ENCODE data around the gene EFCAB6. TPM values are rescaled to one million over a fixed set of nuclear protein-coding genes. Genes with fewer than 3 reads are reported as not detected.

Gene EFCAB6
- total and polyA plus RNA-seq, 7 donors = 0.07 to 0.84 (median 0.50) TPM

- WGBS, 3 donors = 87 to 89% (median 87%) methylated on average over 12 to 14 of the region's 14 CpGs
- no peak for DNase-seq
These were observed 306.7 kb downstream of the EFCAB6 start for GRCh38 chr22:43505423-43505822.

GRCh38 chr22:43504666-43505261 lies 307.3 kb downstream of the EFCAB6 start:
- 89 to 94% (median 92%) methylated on average over 7 of the region's 7 CpGs for WGBS, 3 donors
- Histone ChIP-seq H3K27me3 (ENCODE audit: insufficient read depth in 3 of 3, low read length in 2 of 3) (peaks cover 0 to 5% (median 0%) of the 10 kb centered on the region in 3 donors), H3K9me3 (no peaks in the 10 kb centered on the region), H3K4me1 (no peaks in the 10 kb centered on the region), H3K27ac (no peak overlapping the region), H3K36me3 (ENCODE audit: insufficient read depth in 1 of 2, low read depth in 1 of 2) (no peaks in the 10 kb centered on the region), H3K4me3 (no peak overlapping the region)
- DNase-seq (no peak), ATAC-seq (no peak)
- intact Hi-C loops (cut with DNase I) = no loop called here
- no peak for TF ChIP-seq CTCF (IDR thresholded peaks at IDR 0.05)

More at GRCh38 chr22:43505423-43505822, 306.7 kb downstream of the EFCAB6 start:
- H3K9me3 ChIP-seq = no peaks in the 10 kb centered on the region
- ATAC-seq = no peak
- H3K27ac ChIP-seq = no peak overlapping the region
- no peak for TF ChIP-seq CTCF (IDR thresholded peaks at IDR 0.05)
- H3K4me1 ChIP-seq = no peaks in the 10 kb centered on the region
- no peak overlapping the region for H3K4me3 ChIP-seq
- no peaks in the 10 kb centered on the region for H3K36me3 ChIP-seq (ENCODE audit: insufficient read depth in 1 of 2, low read depth in 1 of 2)
- H3K27me3 ChIP-seq (ENCODE audit: insufficient read depth in 3 of 3, low read length in 2 of 3) = peaks cover 0 to 5% (median 0%) of the 10 kb centered on the region in 3 donors
- intact Hi-C loops (cut with DNase I) = no loop called here

- no peak for ATAC-seq
These were observed 308.0 kb downstream of the EFCAB6 start for GRCh38 chr22:43504068-43504467.

GRCh38 chr22:43502306-43502874 lies 309.7 kb downstream of the EFCAB6 start:
- no peak for DNase-seq
- H3K36me3 ChIP-seq (ENCODE audit: insufficient read depth in 1 of 2, low read depth in 1 of 2) = no peaks in the 10 kb centered on the region
- WGBS, 3 donors = 78 to 81% (median 79%) methylated on average over 20 of the region's 20 CpGs
- no peak for TF ChIP-seq CTCF (IDR thresholded peaks at IDR 0.05)
- peaks cover 0 to 7% (median 0%) of the 10 kb centered on the region in 3 donors for H3K27me3 ChIP-seq (ENCODE audit: insufficient read depth in 3 of 3, low read length in 2 of 3)
- no peak overlapping the region for H3K4me3 ChIP-seq
- no peaks in the 10 kb centered on the region for H3K4me1 ChIP-seq
- no peak for ATAC-seq
- H3K27ac ChIP-seq = no peak overlapping the region
- intact Hi-C loops (cut with DNase I) = no loop called here
- no peaks in the 10 kb centered on the region for H3K9me3 ChIP-seq

More at GRCh38 chr22:43504068-43504467, 308.0 kb downstream of the EFCAB6 start:
- Histone ChIP-seq H3K27ac (no peak overlapping the region), H3K4me1 (no peaks in the 10 kb centered on the region), H3K27me3 (ENCODE audit: insufficient read depth in 3 of 3, low read length in 2 of 3) (peaks cover 0 to 7% (median 0%) of the 10 kb centered on the region in 3 donors), H3K4me3 (no peak overlapping the region), H3K36me3 (ENCODE audit: insufficient read depth in 1 of 2, low read depth in 1 of 2) (no peaks in the 10 kb centered on the region), H3K9me3 (no peaks in the 10 kb centered on the region)
- no peak for DNase-seq
- no peak for TF ChIP-seq CTCF (IDR thresholded peaks at IDR 0.05)
- 93 to 97% (median 97%) methylated on average over 3 of the region's 3 CpGs for WGBS, 3 donors
- intact Hi-C loops (cut with DNase I) = no loop called here

Measured in psoas muscle (tissue), 8 donors.